ENCODE measurements around the gene EFCAB11. TPM values are rescaled to one million over a fixed set of nuclear protein-coding genes. Genes with fewer than 3 reads are reported as not detected.

EFCAB11 gene
- total and polyA plus RNA-seq, 2 experiments from 2014 or later: 7.7 to 24.6 TPM

DNA sequence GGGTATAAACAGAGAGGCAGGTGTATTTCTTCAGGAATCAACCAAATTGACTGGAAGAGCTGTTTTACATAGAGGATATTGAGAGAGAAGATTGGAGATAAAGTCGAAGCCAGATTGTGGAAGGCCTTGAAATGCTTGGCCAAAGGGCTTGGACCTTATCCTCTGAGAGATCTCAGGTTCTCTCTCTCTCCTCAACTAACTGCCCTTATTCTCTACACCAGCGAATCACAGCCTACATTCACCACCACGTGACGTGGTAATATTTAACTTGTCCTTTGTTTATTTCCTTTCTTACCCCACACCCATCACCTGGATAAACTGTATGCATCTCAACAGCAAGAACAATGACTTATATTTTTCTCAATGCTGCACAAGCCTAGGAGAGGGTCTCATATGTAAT lies 207.4 kb downstream of the EFCAB11 start:
- no peak overlapping the region for H3K27ac ChIP-seq (ENCODE audit: low read depth)
- H3K27me3 Mint-ChIP-seq (ENCODE audit: insufficient read depth, low read depth, poor library complexity): no peaks in the 10 kb centered on the region
- no peak overlapping the region for H3K4me3 Mint-ChIP-seq
- no peaks in the 10 kb centered on the region for H3F3A ChIP-seq (replicated peaks; ENCODE audit: low read depth)
- no peak for TF ChIP-seq NANOG (IDR thresholded peaks at IDR 0.05; ENCODE audit: borderline replicate concordance)
- no peak for TF ChIP-seq ZNF114 (CRISPR knock-in tag; IDR thresholded peaks at IDR 0.05)
- TF ChIP-seq CREB1 (CRISPR knock-in tag; IDR thresholded peaks at IDR 0.05; ENCODE audit: low read depth): no peak
- TF ChIP-seq, protein P1, sequence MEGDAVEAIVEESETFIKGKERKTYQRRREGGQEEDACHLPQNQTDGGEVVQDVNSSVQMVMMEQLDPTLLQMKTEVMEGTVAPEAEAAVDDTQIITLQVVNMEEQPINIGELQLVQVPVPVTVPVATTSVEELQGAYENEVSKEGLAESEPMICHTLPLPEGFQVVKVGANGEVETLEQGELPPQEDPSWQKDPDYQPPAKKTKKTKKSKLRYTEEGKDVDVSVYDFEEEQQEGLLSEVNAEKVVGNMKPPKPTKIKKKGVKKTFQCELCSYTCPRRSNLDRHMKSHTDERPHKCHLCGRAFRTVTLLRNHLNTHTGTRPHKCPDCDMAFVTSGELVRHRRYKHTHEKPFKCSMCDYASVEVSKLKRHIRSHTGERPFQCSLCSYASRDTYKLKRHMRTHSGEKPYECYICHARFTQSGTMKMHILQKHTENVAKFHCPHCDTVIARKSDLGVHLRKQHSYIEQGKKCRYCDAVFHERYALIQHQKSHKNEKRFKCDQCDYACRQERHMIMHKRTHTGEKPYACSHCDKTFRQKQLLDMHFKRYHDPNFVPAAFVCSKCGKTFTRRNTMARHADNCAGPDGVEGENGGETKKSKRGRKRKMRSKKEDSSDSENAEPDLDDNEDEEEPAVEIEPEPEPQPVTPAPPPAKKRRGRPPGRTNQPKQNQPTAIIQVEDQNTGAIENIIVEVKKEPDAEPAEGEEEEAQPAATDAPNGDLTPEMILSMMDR (conservative IDR thresholded peaks at IDR 0.05; ENCODE audit: low read depth in 2 of 2): no peak
- TF ChIP-seq STAT1 (IDR thresholded peaks at IDR 0.05; ENCODE audit: unreplicated experiment): no peak
- TF ChIP-seq EZH2 (IDR thresholded peaks at IDR 0.05; ENCODE audit: low read depth, unreplicated experiment): no peak
- TF ChIP-seq EZH2phosphoT487 (IDR thresholded peaks at IDR 0.05; ENCODE audit: unreplicated experiment): no peak
- H3K36me3 Mint-ChIP-seq (ENCODE audit: low read depth): peaks cover 14% of the 10 kb centered on the region
- peaks cover 19% of the 10 kb centered on the region for H3K9me3 Mint-ChIP-seq
- ATAC-seq (no peak), DNase-seq (ENCODE audit: low spot score) (no peak)
- no peaks in the 10 kb centered on the region for H3K79me2 ChIP-seq (replicated peaks; ENCODE audit: insufficient read depth)
- H2AFZ ChIP-seq: no peak overlapping the region
- no peaks in the 10 kb centered on the region for H3K27me3 ChIP-seq (ENCODE audit: insufficient read depth)
- no peaks in the 10 kb centered on the region for H3K4me1 ChIP-seq (ENCODE audit: insufficient read depth)
- H3K9me2 ChIP-seq (ENCODE audit: insufficient read depth): peaks cover 11% of the 10 kb centered on the region
- H4K20me1 ChIP-seq (replicated peaks; ENCODE audit: insufficient read depth): no peaks in the 10 kb centered on the region
- H3K4me3 ChIP-seq: no peak overlapping the region
- no peaks in the 10 kb centered on the region for H3K4me1 Mint-ChIP-seq
- no peak overlapping the region for H3K4me2 ChIP-seq
- H3K36me3 ChIP-seq (ENCODE audit: insufficient read depth): peaks cover 10% of the 10 kb centered on the region
- no peak overlapping the region for H3K27ac Mint-ChIP-seq

DNA sequence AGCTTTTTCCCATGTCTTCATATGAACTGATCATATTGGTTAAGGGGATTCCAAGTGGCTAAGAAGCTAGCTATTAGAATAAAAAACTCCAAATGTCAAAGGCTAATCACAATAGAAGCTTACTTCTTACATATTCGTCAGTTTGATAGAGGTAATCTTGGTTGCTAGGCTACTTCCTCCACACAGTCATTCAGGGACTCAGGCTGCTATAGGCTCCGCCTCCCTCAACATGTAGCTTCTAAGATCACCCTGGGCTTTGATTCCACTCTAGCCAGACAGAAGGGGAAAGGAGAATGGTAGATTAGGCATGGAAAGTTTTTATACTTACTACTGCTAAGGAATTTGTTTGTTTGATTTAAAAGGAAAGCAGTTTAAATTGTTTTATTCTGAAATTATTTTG lies 207.9 kb downstream of the EFCAB11 start:
- H3F3A ChIP-seq (replicated peaks; ENCODE audit: low read depth): no peaks in the 10 kb centered on the region
- TF ChIP-seq, protein P2, sequence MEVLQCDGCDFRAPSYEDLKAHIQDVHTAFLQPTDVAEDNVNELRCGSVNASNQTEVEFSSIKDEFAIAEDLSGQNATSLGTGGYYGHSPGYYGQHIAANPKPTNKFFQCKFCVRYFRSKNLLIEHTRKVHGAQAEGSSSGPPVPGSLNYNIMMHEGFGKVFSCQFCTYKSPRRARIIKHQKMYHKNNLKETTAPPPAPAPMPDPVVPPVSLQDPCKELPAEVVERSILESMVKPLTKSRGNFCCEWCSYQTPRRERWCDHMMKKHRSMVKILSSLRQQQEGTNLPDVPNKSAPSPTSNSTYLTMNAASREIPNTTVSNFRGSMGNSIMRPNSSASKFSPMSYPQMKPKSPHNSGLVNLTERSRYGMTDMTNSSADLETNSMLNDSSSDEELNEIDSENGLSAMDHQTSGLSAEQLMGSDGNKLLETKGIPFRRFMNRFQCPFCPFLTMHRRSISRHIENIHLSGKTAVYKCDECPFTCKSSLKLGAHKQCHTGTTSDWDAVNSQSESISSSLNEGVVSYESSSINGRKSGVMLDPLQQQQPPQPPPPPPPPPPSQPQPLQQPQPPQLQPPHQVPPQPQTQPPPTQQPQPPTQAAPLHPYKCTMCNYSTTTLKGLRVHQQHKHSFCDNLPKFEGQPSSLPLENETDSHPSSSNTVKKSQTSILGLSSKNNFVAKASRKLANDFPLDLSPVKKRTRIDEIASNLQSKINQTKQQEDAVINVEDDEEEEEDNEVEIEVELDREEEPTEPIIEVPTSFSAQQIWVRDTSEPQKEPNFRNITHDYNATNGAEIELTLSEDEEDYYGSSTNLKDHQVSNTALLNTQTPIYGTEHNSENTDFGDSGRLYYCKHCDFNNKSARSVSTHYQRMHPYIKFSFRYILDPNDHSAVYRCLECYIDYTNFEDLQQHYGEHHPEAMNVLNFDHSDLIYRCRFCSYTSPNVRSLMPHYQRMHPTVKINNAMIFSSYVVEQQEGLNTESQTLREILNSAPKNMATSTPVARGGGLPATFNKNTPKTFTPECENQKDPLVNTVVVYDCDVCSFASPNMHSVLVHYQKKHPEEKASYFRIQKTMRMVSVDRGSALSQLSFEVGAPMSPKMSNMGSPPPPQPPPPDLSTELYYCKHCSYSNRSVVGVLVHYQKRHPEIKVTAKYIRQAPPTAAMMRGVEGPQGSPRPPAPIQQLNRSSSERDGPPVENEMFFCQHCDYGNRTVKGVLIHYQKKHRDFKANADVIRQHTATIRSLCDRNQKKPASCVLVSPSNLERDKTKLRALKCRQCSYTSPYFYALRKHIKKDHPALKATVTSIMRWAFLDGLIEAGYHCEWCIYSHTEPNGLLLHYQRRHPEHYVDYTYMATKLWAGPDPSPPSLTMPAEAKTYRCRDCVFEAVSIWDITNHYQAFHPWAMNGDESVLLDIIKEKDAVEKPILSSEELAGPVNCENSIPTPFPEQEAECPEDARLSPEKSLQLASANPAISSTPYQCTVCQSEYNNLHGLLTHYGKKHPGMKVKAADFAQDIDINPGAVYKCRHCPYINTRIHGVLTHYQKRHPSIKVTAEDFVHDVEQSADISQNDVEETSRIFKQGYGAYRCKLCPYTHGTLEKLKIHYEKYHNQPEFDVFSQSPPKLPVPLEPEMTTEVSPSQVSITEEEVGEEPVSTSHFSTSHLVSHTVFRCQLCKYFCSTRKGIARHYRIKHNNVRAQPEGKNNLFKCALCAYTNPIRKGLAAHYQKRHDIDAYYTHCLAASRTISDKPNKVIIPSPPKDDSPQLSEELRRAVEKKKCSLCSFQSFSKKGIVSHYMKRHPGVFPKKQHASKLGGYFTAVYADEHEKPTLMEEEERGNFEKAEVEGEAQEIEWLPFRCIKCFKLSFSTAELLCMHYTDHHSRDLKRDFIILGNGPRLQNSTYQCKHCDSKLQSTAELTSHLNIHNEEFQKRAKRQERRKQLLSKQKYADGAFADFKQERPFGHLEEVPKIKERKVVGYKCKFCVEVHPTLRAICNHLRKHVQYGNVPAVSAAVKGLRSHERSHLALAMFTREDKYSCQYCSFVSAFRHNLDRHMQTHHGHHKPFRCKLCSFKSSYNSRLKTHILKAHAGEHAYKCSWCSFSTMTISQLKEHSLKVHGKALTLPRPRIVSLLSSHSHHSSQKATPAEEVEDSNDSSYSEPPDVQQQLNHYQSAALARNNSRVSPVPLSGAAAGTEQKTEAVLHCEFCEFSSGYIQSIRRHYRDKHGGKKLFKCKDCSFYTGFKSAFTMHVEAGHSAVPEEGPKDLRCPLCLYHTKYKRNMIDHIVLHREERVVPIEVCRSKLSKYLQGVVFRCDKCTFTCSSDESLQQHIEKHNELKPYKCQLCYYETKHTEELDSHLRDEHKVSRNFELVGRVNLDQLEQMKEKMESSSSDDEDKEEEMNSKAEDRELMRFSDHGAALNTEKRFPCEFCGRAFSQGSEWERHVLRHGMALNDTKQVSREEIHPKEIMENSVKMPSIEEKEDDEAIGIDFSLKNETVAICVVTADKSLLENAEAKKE (CRISPR knock-in tag; IDR thresholded peaks at IDR 0.05): no peak
- TF ChIP-seq ZNF114 (CRISPR knock-in tag; IDR thresholded peaks at IDR 0.05): no peak
- TF ChIP-seq, protein P3, sequence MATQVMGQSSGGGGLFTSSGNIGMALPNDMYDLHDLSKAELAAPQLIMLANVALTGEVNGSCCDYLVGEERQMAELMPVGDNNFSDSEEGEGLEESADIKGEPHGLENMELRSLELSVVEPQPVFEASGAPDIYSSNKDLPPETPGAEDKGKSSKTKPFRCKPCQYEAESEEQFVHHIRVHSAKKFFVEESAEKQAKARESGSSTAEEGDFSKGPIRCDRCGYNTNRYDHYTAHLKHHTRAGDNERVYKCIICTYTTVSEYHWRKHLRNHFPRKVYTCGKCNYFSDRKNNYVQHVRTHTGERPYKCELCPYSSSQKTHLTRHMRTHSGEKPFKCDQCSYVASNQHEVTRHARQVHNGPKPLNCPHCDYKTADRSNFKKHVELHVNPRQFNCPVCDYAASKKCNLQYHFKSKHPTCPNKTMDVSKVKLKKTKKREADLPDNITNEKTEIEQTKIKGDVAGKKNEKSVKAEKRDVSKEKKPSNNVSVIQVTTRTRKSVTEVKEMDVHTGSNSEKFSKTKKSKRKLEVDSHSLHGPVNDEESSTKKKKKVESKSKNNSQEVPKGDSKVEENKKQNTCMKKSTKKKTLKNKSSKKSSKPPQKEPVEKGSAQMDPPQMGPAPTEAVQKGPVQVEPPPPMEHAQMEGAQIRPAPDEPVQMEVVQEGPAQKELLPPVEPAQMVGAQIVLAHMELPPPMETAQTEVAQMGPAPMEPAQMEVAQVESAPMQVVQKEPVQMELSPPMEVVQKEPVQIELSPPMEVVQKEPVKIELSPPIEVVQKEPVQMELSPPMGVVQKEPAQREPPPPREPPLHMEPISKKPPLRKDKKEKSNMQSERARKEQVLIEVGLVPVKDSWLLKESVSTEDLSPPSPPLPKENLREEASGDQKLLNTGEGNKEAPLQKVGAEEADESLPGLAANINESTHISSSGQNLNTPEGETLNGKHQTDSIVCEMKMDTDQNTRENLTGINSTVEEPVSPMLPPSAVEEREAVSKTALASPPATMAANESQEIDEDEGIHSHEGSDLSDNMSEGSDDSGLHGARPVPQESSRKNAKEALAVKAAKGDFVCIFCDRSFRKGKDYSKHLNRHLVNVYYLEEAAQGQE (IDR thresholded peaks at IDR 0.05; ENCODE audit: unreplicated experiment): no peak
- no peak overlapping the region for H3K4me3 ChIP-seq
- H3K27ac ChIP-seq (ENCODE audit: low read depth): no peak overlapping the region
- H3K36me3 Mint-ChIP-seq (ENCODE audit: low read depth): peaks cover 19% of the 10 kb centered on the region
- ATAC-seq: no peak
- H4K20me1 ChIP-seq (replicated peaks; ENCODE audit: insufficient read depth): no peaks in the 10 kb centered on the region
- H3K27me3 ChIP-seq (ENCODE audit: insufficient read depth): no peaks in the 10 kb centered on the region
- no peak overlapping the region for H3K4me2 ChIP-seq
- peaks cover 23% of the 10 kb centered on the region for H3K9me3 Mint-ChIP-seq
- no peaks in the 10 kb centered on the region for H3K4me1 ChIP-seq (ENCODE audit: insufficient read depth)
- H3K27me3 Mint-ChIP-seq (ENCODE audit: insufficient read depth, low read depth, poor library complexity): no peaks in the 10 kb centered on the region
- H3K79me2 ChIP-seq (replicated peaks; ENCODE audit: insufficient read depth): no peaks in the 10 kb centered on the region
- H3K4me1 Mint-ChIP-seq: no peaks in the 10 kb centered on the region
- H2AFZ ChIP-seq: no peak overlapping the region
- no peak overlapping the region for H3K4me3 Mint-ChIP-seq
- DNase-seq (ENCODE audit: low spot score): peak; percentile 49
- peaks cover 11% of the 10 kb centered on the region for H3K9me2 ChIP-seq (ENCODE audit: insufficient read depth)
- H3K27ac Mint-ChIP-seq: no peak overlapping the region
- H3K36me3 ChIP-seq (ENCODE audit: insufficient read depth): peaks cover 15% of the 10 kb centered on the region

All from GM23338 (cell line).